Peyer's patch (tissue), 4 donors: ENCODE data around the gene EGFL6. TPM values are rescaled to one million over a fixed set of nuclear protein-coding genes. Genes with fewer than 3 reads are reported as not detected.
"Not testable (repeated sequence)": the region's sequence is repeated elsewhere in the genome, so short reads cannot be mapped to it uniquely, and the experiment has no call there.

Experiments used
- DNase-seq, 3 donors: peaks; one replicate each; pipeline ENCODE4 v3.0.0-alpha.2; 2017 to 2019
- H3K27ac ChIP-seq, 4 donors: fragments of 200-600 bp; sonication (generic); one replicate each; pipeline ENCODE4 v1.5.1; 2016 to 2019
- H3K27me3 ChIP-seq, 2 donors: fragments of 200-600 bp; sonication (generic); one replicate each; pipeline ENCODE4 v1.5.1; 2019
- H3K36me3 ChIP-seq, 3 donors: fragments of 200-600 bp; sonication (generic); one replicate each; pipeline ENCODE4 v1.5.1; 2016 to 2019
- H3K4me1 ChIP-seq, 4 donors: fragments of 200-600 bp; sonication (generic); one replicate each; pipeline ENCODE4 v1.5.1; 2016 to 2019
- H3K4me3 ChIP-seq, 4 donors: fragments of 200-600 bp; sonication (generic); 1 replicate in 3 of 4; 2 replicates in 1 of 4; pipeline ENCODE4 v1.5.1; 2016 to 2019; ENCODE audit warnings: mild to moderate bottlenecking in 1 of 4
- H3K9me3 ChIP-seq, 4 donors: fragments of 200-600 bp; sonication (generic); one replicate each; pipeline ENCODE4 v1.5.1; 2016 to 2019; ENCODE audit warnings: mild to moderate bottlenecking in 1 of 4
- CTCF ChIP-seq, 6 experiments: fragments of 450-650 bp in 4 of 6; fragments of 200-600 bp in 2 of 6; sonication (generic) in 1 of 6; IDR thresholded peaks; one replicate each; pipeline ENCODE4 v1.5.1; 2017 to 2019; ENCODE audit warnings: antibody characterized with exemption in 6 of 6, mild to moderate bottlenecking in 3 of 6, moderate library complexity in 1 of 6
- POLR2A ChIP-seq, 2 donors: fragments of 450-650 bp; IDR thresholded peaks; one replicate each; pipeline ENCODE4 v1.5.1; 2017; ENCODE audit warnings: antibody characterized with exemption in 2 of 2, mild to moderate bottlenecking in 2 of 2, moderate library complexity in 2 of 2
- total RNA-seq, 4 donors: library from RNA; depleted of rRNA; stranded (reverse); fragments of >200 nt; gene quantifications; one replicate each; pipeline ENCODE4 v1.1.0, GENCODE V29; 2016

EGFL6 gene
- total RNA-seq, 4 donors from 2014 or later, result not detected

DNA sequence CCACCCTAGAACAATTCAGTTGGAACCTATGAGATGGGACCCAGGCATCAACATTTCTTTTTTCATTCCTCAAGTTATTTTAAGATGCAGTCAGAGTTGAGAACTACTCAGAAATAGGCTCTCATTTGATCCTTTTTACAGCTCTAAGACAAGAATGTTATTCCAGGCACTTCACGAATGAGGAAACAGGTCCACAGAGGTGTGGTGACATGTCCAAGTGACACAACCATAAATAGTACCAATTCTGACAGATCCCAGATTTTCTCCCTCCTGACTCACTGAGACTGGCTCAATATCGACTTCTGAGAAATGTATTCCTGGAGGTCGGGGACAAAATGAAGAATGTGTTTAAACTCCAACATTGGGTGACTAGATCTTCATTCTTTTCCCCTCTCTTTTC, 94.6 kb downstream of the EGFL6 start:
- Histone ChIP-seq H3K4me3 (no peak overlapping the region), H3K36me3 (no peaks in the 10 kb centered on the region), H3K27ac (peak overlapping the region in 1 of 4 donors; percentile 8), H3K27me3 (no peaks in the 10 kb centered on the region), H3K9me3 (no peaks in the 10 kb centered on the region), H3K4me1 (no peaks in the 10 kb centered on the region)
- TF ChIP-seq CTCF (IDR thresholded peaks at IDR 0.05) (no peak), POLR2A (IDR thresholded peaks at IDR 0.05) (no peak)
- DNase-seq, result no peak

GRCh38 chrX:13666836-13667235, 97.4 kb downstream of the EGFL6 start:
- Histone ChIP-seq H3K36me3 (no peaks in the 10 kb centered on the region), H3K27ac (no peak overlapping the region), H3K4me3 (no peak overlapping the region), H3K9me3 (no peaks in the 10 kb centered on the region), H3K4me1 (no peaks in the 10 kb centered on the region), H3K27me3 (no peaks in the 10 kb centered on the region)
- no peak for TF ChIP-seq POLR2A (IDR thresholded peaks at IDR 0.05)
- TF ChIP-seq CTCF (IDR thresholded peaks at IDR 0.05), result no peak
- no peak for DNase-seq

- TF ChIP-seq POLR2A (IDR thresholded peaks at IDR 0.05), result no peak
- TF ChIP-seq CTCF (IDR thresholded peaks at IDR 0.05), result no peak
- no peaks in the 10 kb centered on the region for H3K4me1 ChIP-seq
- H3K36me3 ChIP-seq, result no peaks in the 10 kb centered on the region
- DNase-seq, result no peak
- no peak overlapping the region for H3K27ac ChIP-seq
- no peaks in the 10 kb centered on the region for H3K27me3 ChIP-seq
- H3K9me3 ChIP-seq, result no peaks in the 10 kb centered on the region
- H3K4me3 ChIP-seq, result no peak overlapping the region
Observed at GRCh38 chrX:13667919-13668318, 98.5 kb downstream of the EGFL6 start.

- H3K4me3 ChIP-seq, result peak overlapping the region in 1 of 4 donors; percentile 5
- peak; percentile 21 to 76 (median 56) for DNase-seq
- no peaks in the 10 kb centered on the region for H3K4me1 ChIP-seq
- no peaks in the 10 kb centered on the region for H3K36me3 ChIP-seq
- no peaks in the 10 kb centered on the region for H3K9me3 ChIP-seq
- peak overlapping the region; percentile 15 to 72 (median 48) for H3K27ac ChIP-seq
- TF ChIP-seq POLR2A (IDR thresholded peaks at IDR 0.05), result peak in 1 of 2 donors; percentile 18
- TF ChIP-seq CTCF (IDR thresholded peaks at IDR 0.05), result no peak
- H3K27me3 ChIP-seq, result no peaks in the 10 kb centered on the region
Observed at GRCh38 chrX:13669246-13669737, 99.9 kb downstream of the EGFL6 start.

- not testable (repeated sequence) for DNase-seq, H3K27me3 ChIP-seq, H3K4me1 ChIP-seq, H3K9me3 ChIP-seq, H3K36me3 ChIP-seq
- H3K27ac ChIP-seq, result peak overlapping the region; percentile 15 to 72 (median 48)
- peak overlapping the region in 1 of 4 donors; percentile 5 for H3K4me3 ChIP-seq
Observed at GRCh38 chrX:13669755-13670154, 100.4 kb downstream of the EGFL6 start.

DNA sequence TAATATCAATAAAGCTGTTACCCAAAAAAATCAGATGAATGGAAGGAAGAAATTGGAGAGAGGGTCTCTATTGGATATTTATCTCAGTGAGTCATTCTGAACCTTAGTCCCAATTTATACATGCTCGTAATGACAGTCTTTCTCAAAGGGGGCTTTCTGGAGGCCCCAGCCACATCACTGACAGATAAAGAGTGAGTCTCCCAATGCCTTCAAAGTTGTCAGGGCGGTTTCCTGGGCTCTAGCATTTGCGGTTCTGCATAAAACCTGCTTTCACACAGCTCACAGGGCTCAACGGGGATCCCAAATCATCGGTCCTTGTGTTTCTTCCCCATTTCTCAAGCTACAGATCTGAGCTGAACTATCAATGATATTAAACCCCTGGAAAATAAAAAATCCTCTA, 100.8 kb downstream of the EGFL6 start:
- no peaks in the 10 kb centered on the region for H3K27me3 ChIP-seq
- no peak overlapping the region for H3K27ac ChIP-seq
- no peaks in the 10 kb centered on the region for H3K36me3 ChIP-seq
- no peaks in the 10 kb centered on the region for H3K9me3 ChIP-seq
- H3K4me1 ChIP-seq, result no peaks in the 10 kb centered on the region
- no peak overlapping the region for H3K4me3 ChIP-seq
- no peak for DNase-seq
- no peak for TF ChIP-seq CTCF (IDR thresholded peaks at IDR 0.05)
- no peak for TF ChIP-seq POLR2A (IDR thresholded peaks at IDR 0.05)
